Measurements from ENCODE around the gene STX17.

The STX17 gene

DNA sequence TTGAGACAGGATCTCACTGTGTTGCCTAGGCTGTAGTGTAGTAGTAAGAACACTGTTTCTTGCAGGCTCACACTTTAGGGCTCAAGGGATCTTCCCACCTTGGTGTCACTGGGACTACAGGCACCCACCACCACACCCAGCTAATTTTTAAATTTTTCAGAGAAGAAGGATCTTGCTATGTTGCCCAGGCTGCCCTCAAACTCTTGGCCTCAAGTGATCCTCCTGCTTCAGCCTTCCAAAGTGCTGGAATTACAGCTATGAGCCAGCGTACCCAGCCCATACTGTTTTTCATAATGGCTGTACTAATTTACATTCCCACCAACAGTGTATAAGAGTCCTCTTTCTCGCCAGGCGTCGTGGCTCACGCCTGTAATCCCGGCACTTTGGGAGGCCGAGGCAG, 5.1 kb downstream of the STX17 start:
- DNase-seq, result no peak

GRCh38 chr9:99916650-99917049, 10.2 kb downstream of the STX17 start:
- DNase-seq, result no peak

DNA sequence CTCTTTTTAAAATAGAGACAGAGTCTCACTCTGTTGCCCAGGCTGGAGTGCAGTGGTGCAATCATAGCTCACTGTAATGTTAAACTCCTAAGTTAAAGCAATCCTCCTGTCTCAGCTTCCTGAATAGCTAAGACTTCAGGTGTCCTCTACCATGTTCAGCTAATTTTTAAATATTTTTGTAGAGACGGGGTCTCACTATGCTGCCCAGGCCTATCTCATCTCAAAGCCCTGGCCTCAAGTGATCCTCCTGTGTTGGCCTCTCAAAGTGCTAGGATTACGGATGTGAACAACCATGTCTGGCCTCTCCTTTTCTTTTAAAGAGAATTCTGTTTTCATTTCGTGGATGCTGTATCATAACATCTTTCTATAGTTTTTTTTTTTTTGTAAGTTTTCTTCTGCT, 11.7 kb downstream of the STX17 start:
- no peak for DNase-seq

DNA sequence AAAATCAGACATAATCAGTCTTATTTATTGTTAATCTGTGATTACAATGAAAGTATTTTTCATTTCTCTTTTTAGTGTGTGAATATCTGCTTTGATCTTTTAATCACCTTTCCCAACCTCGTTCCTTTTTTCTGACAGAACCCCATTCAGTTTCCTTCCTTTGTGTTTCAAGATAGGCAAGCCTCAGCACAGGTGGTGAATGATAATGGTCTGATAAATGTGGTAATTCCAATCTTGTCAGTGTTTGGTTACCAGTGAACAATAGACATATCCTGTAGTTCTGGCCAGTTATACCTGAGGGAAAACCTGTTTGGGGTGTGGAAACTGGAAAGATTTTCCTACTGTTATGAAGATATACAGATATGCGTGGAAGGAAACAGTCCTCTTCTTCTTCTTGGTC, 13.5 kb downstream of the STX17 start:
- no peak for DNase-seq

DNA sequence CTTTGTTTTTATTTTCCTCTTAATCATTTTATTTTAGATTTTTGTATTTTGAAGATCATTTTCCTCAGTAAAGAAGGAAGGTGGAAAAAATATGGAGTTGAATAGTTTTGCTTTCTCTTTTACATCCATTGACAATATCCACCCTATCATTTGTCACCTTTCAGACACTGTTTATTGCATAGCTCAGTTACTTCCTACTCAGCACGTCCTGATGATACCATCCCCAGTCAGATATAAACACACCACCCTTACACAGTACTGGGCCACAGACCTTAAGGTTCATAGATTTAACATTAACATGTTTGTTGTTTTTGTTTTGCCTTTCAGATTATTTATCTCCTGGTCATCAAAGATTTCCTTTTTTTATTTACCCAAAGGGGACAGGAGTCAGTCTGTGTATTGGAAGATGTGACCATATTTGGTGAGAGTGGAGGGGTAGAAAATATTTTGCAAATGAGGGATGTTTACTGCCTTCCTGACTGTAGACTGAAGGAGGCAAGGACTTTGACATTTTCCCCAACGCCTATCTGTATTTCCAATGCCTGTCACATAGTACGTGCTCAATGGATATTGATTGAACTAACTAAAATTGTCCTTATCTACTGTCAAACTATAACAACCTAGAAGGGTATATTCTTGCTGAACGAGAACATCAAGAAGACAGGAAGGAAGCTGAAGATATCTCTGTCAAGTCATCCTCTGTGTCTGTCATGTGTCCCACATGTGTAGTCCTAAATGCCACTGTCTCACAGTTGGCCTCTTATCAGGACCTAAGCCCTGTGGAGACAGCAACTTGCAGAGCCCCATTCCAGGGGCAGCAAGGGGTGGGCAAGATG, 15.6 kb downstream of the STX17 start:
- DNase-seq, result no peak

DNA sequence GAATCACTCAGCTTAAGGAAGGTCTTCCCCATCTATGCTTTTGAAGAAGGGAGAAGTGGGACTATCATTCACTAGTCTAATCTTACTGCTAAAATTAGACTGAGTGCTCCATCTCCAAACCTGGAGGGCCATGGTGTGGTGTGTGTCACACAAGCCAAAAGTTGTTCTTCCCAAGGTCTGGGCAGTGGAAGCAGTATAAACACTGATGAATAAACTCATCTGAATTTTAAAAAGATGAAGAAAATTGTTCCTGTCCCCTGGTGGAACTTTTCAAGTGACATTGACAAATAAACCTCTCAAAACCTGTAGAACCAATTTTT, 16.2 kb downstream of the STX17 start:
- DNase-seq, result no peak

GRCh38 chr9:99925541-99925940, 19.1 kb downstream of the STX17 start:
- no peak for DNase-seq

- no peak for DNase-seq
These were observed 23.2 kb downstream of the STX17 start for GRCh38 chr9:99929652-99930051.

DNA sequence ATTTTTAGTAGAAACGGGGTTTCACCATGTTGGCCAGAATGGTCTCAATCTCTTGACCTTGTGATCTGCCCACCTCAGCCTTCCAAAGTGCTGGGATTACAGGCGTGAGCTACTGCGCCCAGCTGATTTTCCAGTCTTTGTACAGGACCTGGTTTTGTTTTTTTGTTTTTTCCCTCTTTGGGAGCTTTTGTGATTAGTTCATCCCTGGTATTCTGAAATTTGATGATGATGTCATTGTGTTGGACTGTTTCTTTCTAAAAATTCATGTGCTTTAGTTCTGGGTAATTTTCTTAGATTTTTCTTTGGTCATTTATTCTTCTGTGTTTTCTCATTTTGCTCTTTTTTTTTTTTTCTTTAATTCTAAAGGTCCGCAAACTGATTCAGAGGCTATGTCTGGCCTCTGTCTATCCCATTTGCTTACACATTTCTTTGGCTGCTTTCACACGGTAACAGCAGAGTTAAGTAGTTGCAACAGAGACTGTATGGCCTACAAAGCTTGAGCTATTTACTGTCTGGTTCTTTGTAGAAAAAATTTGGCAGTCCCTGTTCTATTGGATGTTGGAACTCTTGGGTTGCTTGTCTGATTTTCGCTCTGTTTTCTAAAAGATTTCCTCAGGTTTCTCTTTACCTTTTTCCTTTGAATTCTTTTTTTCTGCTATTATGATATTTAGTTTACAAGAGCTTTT, 24.8 kb downstream of the STX17 start:
- DNase-seq, result no peak

GRCh38 chr9:99936947-99937587, 30.6 kb downstream of the STX17 start:
- no peak for DNase-seq

- DNase-seq, result no peak
These were observed 40.9 kb downstream of the STX17 start for GRCh38 chr9:99947395-99947794.

GRCh38 chr9:99948482-99948881, 42.0 kb downstream of the STX17 start:
- no peak for DNase-seq

- DNase-seq, result no peak
These were observed 42.4 kb downstream of the STX17 start for GRCh38 chr9:99948896-99949295.

DNA sequence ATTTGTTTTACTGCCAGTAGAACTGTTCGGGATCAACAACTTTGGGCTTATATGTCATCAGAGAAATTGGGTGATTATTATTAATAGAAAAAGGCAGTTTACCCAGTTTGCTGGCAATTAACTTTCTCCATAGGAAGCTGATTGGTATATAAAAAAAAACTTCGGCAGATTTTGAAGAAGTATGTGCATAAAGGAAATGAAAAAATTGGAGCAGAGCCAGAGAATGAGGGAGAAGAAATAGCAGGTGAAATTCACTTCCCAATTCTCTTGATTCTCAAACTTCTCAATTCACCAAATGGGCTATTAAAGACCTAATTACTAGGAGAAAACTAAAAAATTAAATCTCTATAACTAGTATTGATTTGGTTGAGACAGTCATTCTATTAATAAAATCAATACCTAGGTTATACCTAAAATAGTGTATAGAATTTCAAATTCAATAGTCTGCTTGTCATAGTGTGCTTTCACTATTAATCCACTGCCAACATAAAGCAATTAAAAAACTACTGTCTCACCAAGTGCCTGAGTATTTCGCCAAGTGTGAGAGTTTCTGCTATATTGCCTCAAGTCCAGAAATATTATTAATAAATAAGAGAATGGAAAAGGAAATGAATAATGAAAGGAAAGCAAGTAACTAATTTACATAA, 47.5 kb downstream of the STX17 start:
- DNase-seq, result no peak

GRCh38 chr9:99954819-99955218, 48.4 kb downstream of the STX17 start:
- DNase-seq, result no peak

- DNase-seq, result no peak
These were observed 49.2 kb downstream of the STX17 start for GRCh38 chr9:99955606-99956005.

GRCh38 chr9:99962680-99963261, 56.3 kb downstream of the STX17 start:
- no peak for DNase-seq

GRCh38 chr9:99964336-99964735, 57.9 kb downstream of the STX17 start:
- DNase-seq, result no peak

GRCh38 chr9:99966001-99966400, 59.5 kb downstream of the STX17 start:
- no peak for DNase-seq

DNA sequence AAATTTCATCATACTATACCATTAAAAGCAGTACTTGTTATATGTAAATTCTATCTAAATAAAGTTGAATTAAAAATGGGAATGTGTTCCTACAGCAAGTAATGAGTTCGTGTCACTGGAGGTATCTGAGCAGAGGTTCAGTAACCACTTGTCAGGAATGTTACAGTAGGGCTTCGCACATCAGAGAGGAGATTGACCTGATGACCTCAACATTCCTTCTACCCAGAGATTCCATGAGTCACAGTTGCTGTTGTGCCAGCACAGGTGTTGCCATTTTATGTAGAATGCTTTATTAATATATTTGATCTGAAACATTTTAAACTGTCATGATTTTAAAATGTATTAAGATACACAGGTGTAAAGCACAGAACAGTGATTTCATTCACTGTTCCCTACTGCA, 60.3 kb downstream of the STX17 start:
- DNase-seq, result no peak

DNA sequence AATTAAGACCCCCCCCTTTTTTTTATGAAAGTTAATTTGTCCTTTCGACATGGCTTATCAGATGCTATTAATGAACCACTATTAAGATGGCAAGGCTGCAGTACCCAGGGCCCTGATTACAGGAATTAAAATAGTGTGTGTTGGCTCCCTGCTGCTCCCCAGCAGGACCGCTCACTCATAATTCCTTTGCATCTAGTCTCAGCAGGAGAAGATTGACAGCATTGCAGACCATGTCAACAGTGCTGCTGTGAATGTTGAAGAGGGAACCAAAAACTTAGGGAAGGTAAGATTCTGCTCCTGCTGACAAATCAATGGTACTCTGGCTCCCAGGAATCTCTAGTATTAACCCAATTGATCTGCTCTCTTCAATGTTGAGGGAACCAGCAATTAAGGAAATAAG, 61.0 kb downstream of the STX17 start:
- DNase-seq, result no peak

DNA sequence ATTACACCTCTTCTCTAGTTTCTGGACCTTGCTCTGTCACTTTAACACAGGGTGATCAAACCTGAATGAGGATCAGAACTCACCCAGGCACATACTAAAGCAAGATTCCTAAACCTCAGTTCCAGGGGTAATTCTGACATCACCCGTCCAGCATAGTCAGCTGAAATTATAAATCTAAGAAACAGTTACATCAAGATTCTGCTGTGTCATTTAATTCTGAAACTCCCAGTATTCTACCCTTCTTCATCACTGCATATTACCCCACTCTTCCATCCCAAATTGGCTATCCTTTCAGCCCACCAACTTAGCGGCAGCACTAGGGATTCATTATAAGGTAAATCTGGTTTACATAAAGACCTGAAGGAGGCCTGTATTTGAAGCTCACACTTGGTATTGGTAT, 64.0 kb downstream of the STX17 start:
- no peak for DNase-seq

DNA sequence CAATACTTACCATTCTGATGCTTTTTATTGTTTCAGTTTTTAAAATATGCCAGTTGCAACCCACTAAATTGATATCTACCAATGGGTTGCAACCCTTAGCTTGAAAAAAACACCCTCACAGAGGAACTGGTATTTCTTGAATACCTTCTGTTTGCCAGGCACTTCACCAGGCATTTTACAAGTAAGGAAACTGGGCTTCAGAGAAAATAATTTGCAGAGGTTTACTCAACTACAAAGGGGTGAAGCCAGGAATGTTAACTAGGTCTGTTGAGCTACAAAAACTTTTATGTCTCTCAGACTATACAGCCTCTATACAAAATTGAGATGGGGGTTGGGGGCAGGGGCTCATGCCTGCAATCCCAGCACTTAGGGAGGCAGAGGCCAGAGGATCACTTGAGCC, 65.0 kb downstream of the STX17 start:
- DNase-seq, result no peak
